GM12864 (cell line): ENCODE results near the gene KCNK1.
"Not testable (repeated sequence)": the region's sequence is repeated elsewhere in the genome, so short reads cannot be mapped to it uniquely, and the experiment has no call there.

Experiments
- DNase-seq: peaks from one replicate; pipeline ENCODE4 v3.0.0-alpha.2; 2011; ENCODE audit warnings: low read depth
- H3K4me3 ChIP-seq: 2 replicates; pipeline ENCODE4 v1.5.1; 2011; ENCODE audit warnings: mild to moderate bottlenecking, low read depth, low read length, control low read depth
- CTCF ChIP-seq: IDR thresholded peaks from 2 replicates; pipeline ENCODE4 v1.5.1; 2011; ENCODE audit warnings: low read depth, mild to moderate bottlenecking, moderate library complexity, low read length, control low read depth, inconsistent platforms; ENCODE audit errors: missing control alignments

The KCNK1 gene

GRCh38 chr1:233605205-233605604 is 8.7 kb upstream of the KCNK1 start:
- no peak for DNase-seq
- no peak for TF ChIP-seq CTCF
- no peak overlapping the region for H3K4me3 ChIP-seq

- TF ChIP-seq CTCF: no peak
- no peak overlapping the region for H3K4me3 ChIP-seq
- no peak for DNase-seq
Observed at GRCh38 chr1:233606813-233607212, 7.1 kb upstream of the KCNK1 start.

GRCh38 chr1:233607252-233608119 is 6.4 kb upstream of the KCNK1 start:
- no peak for DNase-seq
- TF ChIP-seq CTCF: no peak
- no peak overlapping the region for H3K4me3 ChIP-seq

GRCh38 chr1:233608988-233609387 is 4.9 kb upstream of the KCNK1 start:
- no peak for DNase-seq
- TF ChIP-seq CTCF: no peak
- no peak overlapping the region for H3K4me3 ChIP-seq

- no peak for TF ChIP-seq CTCF
- H3K4me3 ChIP-seq: no peak overlapping the region
- DNase-seq: no peak
Observed at GRCh38 chr1:233609926-233610325, 4.0 kb upstream of the KCNK1 start.

GRCh38 chr1:233610628-233611027 is 3.3 kb upstream of the KCNK1 start:
- no peak overlapping the region for H3K4me3 ChIP-seq
- no peak for DNase-seq
- TF ChIP-seq CTCF: no peak

- not testable (repeated sequence) for DNase-seq, H3K4me3 ChIP-seq
Observed at GRCh38 chr1:233611363-233611762, 2.5 kb upstream of the KCNK1 start.
